GM12878 (cell line): ENCODE results near the gene CCS. TPM values are rescaled to one million over a fixed set of nuclear protein-coding genes. Genes with fewer than 3 reads are reported as not detected.

Experiments used
- ATAC-seq: fragments of 200-7000 bp; cut with Tn5 transposase; 3 replicates; pipeline ENCODE4 v1.9.1; 2020; ENCODE audit warnings: mild to moderate bottlenecking, moderate library complexity
- BruUV-seq: library from RNA; stranded (reverse); fragments of 400-500 nt; replicated peaks from 2 replicates; lab custom pipeline; 2021; lab: Mats Ljungman, UMichigan
- CTCF ChIA-PET: fragments of 300-600 bp; sonication (Branson Sonifier 250); formaldehyde crosslinking; extraction: SDS; loops from one replicate; lab custom pipeline; 2021; ENCODE audit warnings: inconsistent platforms; lab: Yijun Ruan, JAX
- POLR2A ChIA-PET: fragments of 350-600 bp; formaldehyde crosslinking; extraction: SDS; loops from one replicate; lab custom pipeline; 2021; ENCODE audit warnings: inconsistent platforms; lab: Charles Lee
- RAD21 ChIA-PET: fragments of 300-600 bp; sonication (Branson Sonifier 250); formaldehyde crosslinking; loops from one replicate; lab custom pipeline; 2023; ENCODE audit warnings: antibody characterized with exemption; ENCODE audit not compliant: unreplicated experiment; lab: Charles Lee
- SMC1A ChIA-PET: fragments of 300-600 bp; sonication (Branson Sonifier 250); formaldehyde crosslinking; loops from one replicate; lab custom pipeline; 2023; ENCODE audit not compliant: unreplicated experiment, uncharacterized antibody; lab: Charles Lee
- DNase-seq: peaks from one replicate; pipeline ENCODE4 v3.0.0-alpha.2; 2011; ENCODE audit warnings: low read depth, low spot score
- FAIRE-seq: peaks from 3 replicates; lab custom pipeline; 2011; peaks lifted over from hg19 to GRCh38; lab: Jason Lieb, UNC
- H2AFZ ChIP-seq: 2 replicates; pipeline ENCODE4 v1.6.0; 2011; ENCODE audit warnings: low read depth, low read length, control low read depth; ENCODE audit not compliant: control insufficient read depth
- H3K27ac ChIP-seq: 2 replicates; pipeline ENCODE4 v1.5.1; 2011; ENCODE audit warnings: control low read depth; ENCODE audit not compliant: control insufficient read depth, insufficient read depth
- H3K27me3 ChIP-seq, 2 experiments: replicated peaks in 1 of 2; 2 replicates each; pipeline versions ENCODE4 v1.6.0 to v1.6.1; 2011; ENCODE audit warnings: low read length in 1 of 2; ENCODE audit not compliant: control insufficient read depth in 2 of 2, insufficient read depth in 2 of 2
- H3K36me3 ChIP-seq, 2 experiments: 2 replicates each; pipeline ENCODE4 v1.5.1; 2011; ENCODE audit warnings: low read length in 1 of 2; ENCODE audit not compliant: control insufficient read depth in 2 of 2, insufficient read depth in 2 of 2
- H3K4me1 ChIP-seq: 2 replicates; pipeline ENCODE4 v1.6.1; 2011; ENCODE audit warnings: mild to moderate bottlenecking, low read length, moderate library complexity, mixed read lengths; ENCODE audit not compliant: control insufficient read depth, insufficient read depth
- H3K4me2 ChIP-seq: 2 replicates; pipeline ENCODE4 v1.6.0; 2011; ENCODE audit warnings: control low read depth; ENCODE audit not compliant: control insufficient read depth, insufficient read depth
- H3K4me3 ChIP-seq: fragments of 200-600 bp; sonication (generic); 2 replicates; pipeline ENCODE4 v1.5.1; 2016
- H3K79me2 ChIP-seq: 2 replicates; pipeline ENCODE4 v1.6.0; 2011; ENCODE audit warnings: low read length; ENCODE audit not compliant: control insufficient read depth, insufficient read depth
- H3K9ac ChIP-seq: 2 replicates; pipeline ENCODE4 v1.8.0; 2011; ENCODE audit warnings: low read length, control low read depth, mixed read lengths; ENCODE audit not compliant: control insufficient read depth, insufficient read depth
- H3K9me3 ChIP-seq: replicated peaks from 3 replicates; pipeline ENCODE4 v1.5.1; 2011; ENCODE audit warnings: mild to moderate bottlenecking, low read length; ENCODE audit not compliant: control insufficient read depth, insufficient read depth
- H4K20me1 ChIP-seq: 2 replicates; pipeline ENCODE4 v1.6.0; 2011; ENCODE audit not compliant: control insufficient read depth, insufficient read depth
- KLF5 ChIP-seq: fragments of 450-650 bp; IDR thresholded peaks from 2 replicates; pipeline ENCODE4 v1.6.1; 2014; ENCODE audit warnings: mild to moderate bottlenecking; ENCODE audit not compliant: partially characterized antibody
- SMAD5 ChIP-seq: IDR thresholded peaks from 2 replicates; pipeline ENCODE4 v1.6.1; 2016; ENCODE audit warnings: antibody characterized with exemption, low read depth
- WRNIP1 ChIP-seq: IDR thresholded peaks from 2 replicates; pipeline ENCODE4 v1.6.1; 2011; ENCODE audit warnings: low read depth, low read length, improper control_type of control experiment, borderline replicate concordance
- ZBTB33 ChIP-seq: fragments of 450-650 bp; IDR thresholded peaks from 2 replicates; pipeline ENCODE4 v1.6.1; 2017; ENCODE audit warnings: mild to moderate bottlenecking
- ZNF687 ChIP-seq: fragments of 450-650 bp; IDR thresholded peaks from 2 replicates; pipeline ENCODE4 v1.6.1; 2017; ENCODE audit warnings: mild to moderate bottlenecking, moderate library complexity
- WGBS: methylation state at CpG from one replicate; pipeline ENCODE4 v1.1.6; 2016; ENCODE audit warnings: low lambda C conversion rate; ENCODE audit not compliant: insufficient replicate concordance, insufficient coverage; ENCODE audit errors: missing lambda C conversion rate; 5-methylcytosine and 5-hydroxymethylcytosine counted together
- in situ Hi-C: fragments of 300-500 bp; cut with MboI; formaldehyde crosslinking; loops from 9 replicates; pipeline ENCODE4 v1.14.3; 2018; ENCODE audit warnings: mixed read lengths
- intact Hi-C: fragments of 100-400 bp; cut with micrococcal nuclease; formaldehyde crosslinking; loops from one replicate; pipeline ENCODE4 v1.14.2; 2022; ENCODE audit not compliant: unreplicated experiment
- polyA plus RNA-seq, 11 experiments: library from polyadenylated mRNA; depleted of rRNA in 4 of 11; unstranded in 6 of 11; stranded (reverse) in 5 of 11; fragments of >200 nt; fragmentation: Nextera tagmentation in 4 of 11; fragmentation: Illumina TruSeq in 1 of 11; extraction: Ambion mirVana in 4 of 11; extraction: Trizol in 1 of 11; gene quantifications; 1 replicate in 1 of 11; 2 replicates in 10 of 11; pipeline versions ENCODE4 v1.2.1 to v1.2.3, GENCODE V29; 2011 to 2016; ENCODE audit warnings: inconsistent platforms in 2 of 11, missing spikeins in 2 of 11, low read depth in 1 of 11
- total RNA-seq, 4 experiments: library from RNA; depleted of rRNA in 3 of 4; stranded (reverse); fragments of >200 nt in 3 of 4; fragmentation: Illumina TruSeq in 1 of 4; extraction: Trizol in 1 of 4; gene quantifications; 2 replicates each; pipeline versions ENCODE4 v1.2.1 to v1.2.3, GENCODE V29; 2013 to 2021

Gene CCS
- total and polyA plus RNA-seq, 10 of the 15 experiments (the other 5 are each of a cell fraction or from before 2014, with no cell fraction given), result 1.5 to 44.2 (median 30.6) TPM

- no peaks in the 10 kb centered on the region for H4K20me1 ChIP-seq
- FAIRE-seq, result no peak
- H3K4me1 ChIP-seq, result no peaks in the 10 kb centered on the region
- no peak for ATAC-seq
- ChIA-PET RAD21 (no interaction called here), CTCF (interaction anchor here (1.5 to 2.5 kb wide), 2 partner anchors 9 to 107 kb away, joined by 3 to 10 read pairs; partner anchors contain the start of gene RBM4B), SMC1A (interaction anchor here (1.6 kb wide), 1 partner anchor 108 kb away, joined by 5 read pairs; the partner anchor contains the start of gene RBM4B), POLR2A (interaction anchor here (0.6 kb wide), 1 partner anchor 174 kb away, joined by 3 read pairs; no protein-coding TSS in a partner anchor)
- in situ Hi-C loops, result no loop called here
- no peak overlapping the region for H3K4me2 ChIP-seq
- no peak overlapping the region for H3K4me3 ChIP-seq
- no peaks in the 10 kb centered on the region for H3K9me3 ChIP-seq
- H3K36me3 ChIP-seq, result no peaks in the 10 kb centered on the region
- H2AFZ ChIP-seq, result no peak overlapping the region
- intact Hi-C loops, result loop anchor here (10.0 kb wide), 1 partner anchor 265 kb away; no protein-coding TSS in a partner anchor
- 29% methylated on average over 5 of the region's 5 CpGs for WGBS
- TF ChIP-seq SMAD5 (no peak), ZNF687 (no peak), KLF5 (no peak), ZBTB33 (no peak), WRNIP1 (no peak)
- H3K27me3 ChIP-seq, result peaks cover 0 to 6% of the 10 kb centered on the region in 2 experiments; a peak in 3 of 4 replicates
- DNase-seq, result no peak
- no peaks in the 10 kb centered on the region for H3K79me2 ChIP-seq
- no peak overlapping the region for H3K27ac ChIP-seq
- no peak overlapping the region for H3K9ac ChIP-seq
- no TSS peak for BruUV-seq
These were observed 22.7 kb upstream of the CCS start for GRCh38 chr11:66570079-66570849.
